HG02885 (cell line): ENCODE data around the gene MID1IP1.
A peak's percentile ranks its signal among the peaks of the same experiment; 100 is the strongest.

Source experiments
- ATAC-seq: cut with Tn5 transposase; IDR thresholded peaks from one replicate; pipeline ENCODE4 v1.9.1; 2021; ENCODE audit warnings: mild to moderate bottlenecking; ENCODE audit not compliant: unreplicated experiment, poor library complexity

The MID1IP1 gene

GRCh38 chrX:38800981-38801845, at the start of gene MID1IP1:
Gene MID1IP1 (plus strand): TSS chrX:38801459. CDS start chrX:38804947, 3,488 bp downstream.
- ATAC-seq, result no peak

DNA sequence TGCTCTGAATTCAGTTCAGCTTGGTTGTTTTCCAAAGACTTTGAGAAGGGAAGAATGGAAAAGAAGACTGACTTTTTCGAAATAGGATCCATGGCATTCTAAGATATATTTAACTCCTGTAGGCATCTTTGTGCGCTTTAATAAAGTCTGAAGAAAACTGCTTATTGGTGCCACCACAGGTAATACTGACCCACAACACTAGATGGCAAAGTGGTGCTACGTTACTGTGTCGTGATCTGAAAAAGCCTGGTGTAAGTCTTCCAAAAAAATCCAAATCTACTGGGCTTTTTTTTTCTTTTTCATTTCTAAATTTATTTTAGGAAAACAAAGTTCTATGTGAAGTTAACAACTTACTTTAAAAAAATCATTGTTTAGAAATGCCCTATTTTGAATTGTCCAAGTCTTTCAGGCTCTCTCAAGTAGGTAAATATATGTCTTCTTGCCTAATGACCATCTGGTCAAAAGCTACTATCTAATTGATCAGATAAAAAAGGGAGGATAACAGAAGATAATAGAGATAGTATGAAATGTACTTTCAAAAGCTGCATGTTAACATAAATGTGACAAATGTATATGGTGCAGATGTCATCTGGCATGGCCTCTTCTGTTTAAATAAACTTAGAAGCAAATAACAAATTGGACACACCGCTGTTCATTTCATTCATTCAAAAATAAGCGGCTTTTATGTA, 47.0 kb upstream of the MID1IP1 start:
- peak; percentile 62 for ATAC-seq

DNA sequence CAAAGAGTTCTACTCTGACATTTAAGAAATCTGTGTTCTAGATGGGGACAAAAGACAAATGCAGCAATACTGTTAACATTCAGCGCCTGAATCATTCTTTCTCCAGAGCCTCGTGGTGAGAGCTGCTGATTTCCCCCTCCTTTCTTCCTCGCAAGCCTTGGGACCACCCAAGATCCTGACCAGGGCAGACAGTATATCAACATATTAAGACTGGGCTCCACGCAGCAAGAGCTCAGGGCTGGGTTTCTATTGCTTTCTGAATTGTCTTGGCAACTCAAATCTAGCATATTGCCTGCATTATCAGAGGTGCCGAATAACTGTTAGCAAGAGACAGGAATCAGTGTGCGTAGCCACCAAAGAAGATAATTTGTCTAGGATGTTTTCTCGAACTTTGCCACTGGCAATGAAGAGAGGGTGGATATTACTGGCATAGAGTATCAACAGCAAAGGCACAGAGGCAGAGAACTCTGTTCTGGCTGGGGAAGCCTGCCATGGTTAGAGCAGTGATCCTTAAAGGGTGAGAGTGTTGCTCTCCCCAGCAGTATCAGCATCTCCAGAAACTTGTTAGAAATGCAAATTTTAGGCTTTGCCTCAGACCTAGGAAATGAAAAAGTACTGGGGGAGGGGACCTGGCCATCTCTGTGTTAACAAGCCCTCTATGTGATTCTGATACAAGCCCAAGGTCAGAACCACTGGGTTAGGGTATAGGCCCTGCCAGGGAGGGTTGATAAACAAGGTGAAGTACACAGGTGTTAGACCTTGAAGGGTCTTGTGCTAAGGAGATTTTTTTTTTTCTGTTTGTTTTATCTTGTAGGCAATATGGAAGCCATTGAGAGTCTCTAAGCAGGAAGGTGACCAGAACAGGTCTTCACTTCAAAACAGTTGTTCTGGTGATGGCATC, 46.2 kb upstream of the MID1IP1 start:
- no peak for ATAC-seq

GRCh38 chrX:38760883-38761282, 40.4 kb upstream of the MID1IP1 start:
- no peak for ATAC-seq

DNA sequence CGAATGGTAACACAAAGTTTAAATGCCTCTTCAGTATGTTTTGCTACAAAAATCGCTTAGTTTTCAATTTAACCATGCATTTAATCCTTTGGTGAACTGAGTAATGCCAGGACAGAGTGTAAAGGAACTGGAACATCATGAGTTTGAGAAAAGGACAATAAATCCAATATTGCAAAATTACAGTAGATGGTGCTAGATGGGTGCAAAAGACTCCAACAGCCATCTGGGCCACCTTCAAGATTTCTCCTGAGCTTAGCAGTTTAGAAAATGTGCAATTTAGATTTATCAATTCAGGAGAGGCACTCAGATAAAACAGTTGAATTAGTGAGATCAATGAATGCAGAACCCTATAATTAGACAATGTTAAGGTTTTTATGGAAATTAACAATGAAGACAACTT, 33.2 kb upstream of the MID1IP1 start:
- ATAC-seq, result no peak

DNA sequence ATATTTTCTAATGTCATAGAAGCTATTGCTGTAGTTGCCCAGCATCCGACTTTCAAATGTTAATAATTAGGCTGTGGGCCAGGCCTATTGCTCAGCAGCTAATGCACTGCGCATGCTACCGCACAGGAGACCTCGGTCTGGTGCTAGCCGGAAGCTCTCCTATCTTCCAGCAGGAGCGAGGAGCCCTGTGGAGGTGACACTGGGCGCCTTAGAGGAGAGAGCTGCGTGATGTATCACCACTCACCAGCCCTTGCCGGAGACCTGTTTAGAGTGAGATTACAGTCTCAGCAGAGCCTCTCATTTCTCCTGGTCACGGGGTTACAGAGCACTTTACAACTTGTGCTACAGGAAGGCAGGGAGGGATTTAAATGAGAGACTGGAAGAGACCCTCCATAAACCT, 31.1 kb upstream of the MID1IP1 start:
- no peak for ATAC-seq

DNA sequence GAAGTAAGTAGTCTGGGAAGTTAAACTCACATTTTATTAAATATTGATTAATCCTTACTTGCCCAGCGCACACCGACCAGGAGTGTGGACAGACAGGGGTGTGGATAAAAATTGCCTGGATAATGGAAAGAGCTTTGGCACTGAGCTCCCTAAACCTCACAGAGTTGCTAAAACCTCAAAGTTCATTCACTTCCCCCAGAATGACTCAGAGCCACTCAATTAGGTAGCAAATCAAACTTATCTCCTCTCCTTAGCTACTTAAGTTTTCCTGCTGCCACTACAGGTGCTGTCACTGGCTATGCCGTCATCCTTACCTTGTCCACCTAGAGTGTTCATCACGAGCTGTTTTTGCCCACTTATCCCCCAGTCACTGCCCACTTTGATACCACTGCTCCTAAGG, 27.0 kb upstream of the MID1IP1 start:
- no peak for ATAC-seq

DNA sequence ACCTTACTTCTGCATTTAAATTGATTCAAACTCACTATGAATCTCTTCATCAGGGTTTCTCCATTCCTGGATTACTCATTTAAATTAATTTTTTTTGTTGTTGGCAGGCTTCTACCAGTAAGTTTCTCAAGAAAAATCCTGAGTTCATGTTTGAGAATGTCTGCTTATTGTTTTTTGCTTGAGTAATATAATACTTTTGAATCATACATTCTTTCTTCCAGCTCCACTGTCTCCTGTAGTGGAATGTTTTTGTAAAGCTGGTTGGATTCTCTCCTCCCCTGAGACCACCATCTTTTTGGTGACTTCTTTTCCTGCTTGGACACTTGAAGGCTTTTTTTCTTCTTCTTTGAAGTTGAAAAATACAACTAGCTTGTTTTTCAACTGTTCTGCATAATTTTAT, 4.3 kb upstream of the MID1IP1 start:
- ATAC-seq, result no peak

- no peak for ATAC-seq
Observed at GRCh38 chrX:38798956-38799355, 2.3 kb upstream of the MID1IP1 start.

- ATAC-seq, result no peak
Observed at GRCh38 chrX:38799995-38800580, 1.2 kb upstream of the MID1IP1 start.

DNA sequence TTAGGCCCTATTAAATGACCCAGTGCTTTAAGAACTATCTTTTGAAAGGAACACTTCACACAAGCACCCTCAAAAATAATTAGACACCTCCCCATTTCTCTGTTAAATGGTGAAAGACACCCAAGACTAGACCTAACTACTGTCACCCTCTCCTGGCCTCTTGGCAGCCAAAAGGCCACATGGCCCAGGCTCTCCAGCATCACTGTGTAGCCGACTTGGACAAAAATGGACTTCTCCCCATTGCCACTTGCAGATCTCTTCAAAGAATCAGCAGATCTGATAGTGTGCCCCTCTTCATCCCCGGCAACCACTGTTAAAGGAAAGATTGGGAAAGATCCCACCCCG, 2.0 kb downstream of the MID1IP1 start:
- no peak for ATAC-seq

GRCh38 chrX:38803588-38804431, 2.6 kb downstream of the MID1IP1 start:
- ATAC-seq, result peak; percentile 77

DNA sequence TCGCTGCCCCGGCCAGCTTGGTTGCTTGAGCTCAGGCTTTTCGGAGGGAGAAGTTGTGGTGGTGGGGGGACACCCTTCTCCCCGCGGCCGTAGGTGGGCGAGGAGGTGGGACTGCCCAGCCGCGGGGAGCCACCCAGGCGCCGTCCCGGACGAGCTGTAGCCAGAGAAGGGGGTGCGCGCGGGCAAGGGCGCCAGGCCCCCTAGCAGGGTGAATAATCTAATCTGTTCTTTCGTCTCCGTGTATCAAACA, 3.1 kb downstream of the MID1IP1 start:
- ATAC-seq, result peak; percentile 7

GRCh38 chrX:38804682-38805431, 3.6 kb downstream of the MID1IP1 start:
- ATAC-seq, result peak; percentile 3

- peak; percentile 40 for ATAC-seq
Observed at GRCh38 chrX:38805432-38806389, 4.5 kb downstream of the MID1IP1 start.

DNA sequence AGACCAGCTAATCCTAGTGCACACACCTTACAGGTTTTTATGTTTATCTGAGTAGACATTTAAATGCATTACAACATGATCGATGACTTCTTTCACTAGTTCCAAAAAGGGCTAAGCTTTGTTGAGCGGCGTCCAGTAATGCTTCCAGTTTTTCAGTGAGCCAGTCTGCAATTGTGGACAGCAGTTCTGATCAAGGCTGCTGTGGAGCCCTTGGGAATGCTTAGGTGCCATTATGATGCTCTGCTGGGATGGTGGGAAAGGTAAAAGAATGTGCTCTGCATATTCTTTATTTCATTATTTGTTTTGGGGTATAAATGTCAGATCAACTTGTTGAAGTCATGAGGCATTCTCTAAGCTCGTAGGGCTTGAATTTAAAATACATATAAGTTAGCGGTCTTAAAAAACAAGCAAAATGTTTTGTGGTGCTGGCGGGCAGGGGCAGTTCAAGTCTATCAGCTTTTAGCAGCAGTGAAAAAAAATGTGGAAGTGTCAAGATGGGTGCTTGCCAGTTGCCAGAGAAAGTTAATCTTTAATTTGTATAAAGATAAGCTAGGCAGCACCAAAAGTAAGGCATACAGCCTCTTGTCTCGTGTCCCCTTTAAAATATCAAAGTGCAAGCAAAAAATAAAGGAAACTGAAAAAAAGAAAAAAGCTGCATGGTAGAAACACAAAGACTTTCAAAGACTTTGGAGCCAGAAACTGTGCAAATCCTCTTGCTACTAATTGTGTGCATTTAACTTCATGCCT, 5.8 kb downstream of the MID1IP1 start:
- ATAC-seq, result no peak

DNA sequence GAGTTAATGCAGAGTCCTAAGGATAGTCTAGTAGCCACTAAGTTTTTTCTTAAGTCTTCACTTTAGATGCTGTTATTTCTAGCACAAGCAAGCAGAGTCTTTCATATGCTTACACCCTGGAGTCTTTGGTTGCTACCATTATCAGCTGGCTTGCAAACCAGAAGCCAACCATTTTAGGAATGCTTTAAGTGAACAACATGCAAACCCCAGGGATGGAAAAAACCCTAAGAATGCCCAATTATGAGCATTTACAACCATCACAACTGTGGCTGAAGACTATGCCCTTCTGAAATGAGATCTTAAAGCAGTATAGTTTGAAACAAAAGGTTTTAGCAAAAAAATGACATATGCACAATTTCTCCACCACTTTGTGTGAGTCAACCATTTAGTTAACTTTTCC, 6.6 kb downstream of the MID1IP1 start:
- ATAC-seq, result no peak
